GM23338 (cell line): ENCODE data around the gene PIAS4. TPM values are rescaled to one million over a fixed set of nuclear protein-coding genes. Genes with fewer than 3 reads are reported as not detected.

Experiments
- ATAC-seq: fragments of 200-7000 bp; cut with Tn5 transposase; 3 replicates; pipeline ENCODE4 v1.9.1; 2020
- DNase-seq: peaks from one replicate; pipeline ENCODE4 v3.0.0-alpha.2; 2015; ENCODE audit warnings: low spot score
- H2AFZ ChIP-seq: fragments of 200-600 bp; sonication (generic); 2 replicates; pipeline ENCODE4 v1.8.0; 2016; ENCODE audit warnings: antibody characterized with exemption, mild to moderate bottlenecking, moderate library complexity
- H3F3A ChIP-seq: fragments of 200-600 bp; sonication (generic); replicated peaks from 2 replicates; pipeline ENCODE4 v1.8.0; 2017; ENCODE audit warnings: antibody characterized with exemption, mixed run types, low read depth
- H3K27ac ChIP-seq: fragments of 200-600 bp; sonication (generic); 2 replicates; pipeline ENCODE4 v1.6.1; 2016; ENCODE audit warnings: low read depth
- H3K27me3 ChIP-seq: fragments of 200-600 bp; sonication (generic); 2 replicates; pipeline ENCODE4 v1.8.0; 2016; ENCODE audit warnings: mild to moderate bottlenecking, mixed run types, moderate library complexity; ENCODE audit not compliant: insufficient read depth
- H3K36me3 ChIP-seq: fragments of 200-600 bp; sonication (generic); 2 replicates; pipeline ENCODE4 v1.8.0; 2016; ENCODE audit warnings: mild to moderate bottlenecking; ENCODE audit not compliant: insufficient read depth
- H3K4me1 ChIP-seq: fragments of 200-600 bp; sonication (generic); 2 replicates; pipeline ENCODE4 v1.8.0; 2016; ENCODE audit warnings: mild to moderate bottlenecking, moderate library complexity; ENCODE audit not compliant: insufficient read depth
- H3K4me2 ChIP-seq: fragments of 200-600 bp; sonication (generic); 2 replicates; pipeline ENCODE4 v1.7.1; 2017; ENCODE audit warnings: mixed run types
- H3K4me3 ChIP-seq: fragments of 200-600 bp; sonication (generic); 2 replicates; pipeline ENCODE4 v1.6.1; 2016; ENCODE audit warnings: mixed run types
- H3K79me2 ChIP-seq: fragments of 200-600 bp; sonication (generic); replicated peaks from 2 replicates; pipeline ENCODE4 v1.8.0; 2017; ENCODE audit warnings: mild to moderate bottlenecking; ENCODE audit not compliant: insufficient read depth
- H3K9me2 ChIP-seq: fragments of 200-600 bp; sonication (generic); 2 replicates; pipeline ENCODE4 v1.8.0; 2017; ENCODE audit not compliant: insufficient read depth
- H4K20me1 ChIP-seq: fragments of 200-600 bp; sonication (generic); replicated peaks from 2 replicates; pipeline ENCODE4 v1.8.0; 2017; ENCODE audit warnings: mild to moderate bottlenecking; ENCODE audit not compliant: insufficient read depth
- H3K27ac Mint-ChIP-seq: 2 replicates; pipeline ENCODE4 v1.8.0; 2020; ENCODE audit warnings: inconsistent platforms, mild to moderate bottlenecking, moderate library complexity, mixed read lengths
- H3K27me3 Mint-ChIP-seq: 3 replicates; pipeline ENCODE4 v1.8.0; 2022; ENCODE audit warnings: low read depth, mild to moderate bottlenecking, moderate library complexity, mixed read lengths, inconsistent platforms; ENCODE audit not compliant: insufficient read depth, poor library complexity
- H3K36me3 Mint-ChIP-seq: 3 replicates; pipeline ENCODE4 v1.8.0; 2021; ENCODE audit warnings: low read depth, mild to moderate bottlenecking, inconsistent platforms, moderate library complexity, mixed read lengths
- H3K4me1 Mint-ChIP-seq: 3 replicates; pipeline ENCODE4 v1.8.0; 2020; ENCODE audit warnings: mild to moderate bottlenecking, inconsistent platforms, mixed read lengths
- H3K4me3 Mint-ChIP-seq: 3 replicates; pipeline ENCODE4 v1.8.0; 2021; ENCODE audit warnings: moderate library complexity, mild to moderate bottlenecking, inconsistent platforms, mixed read lengths
- H3K9me3 Mint-ChIP-seq: 3 replicates; pipeline ENCODE4 v1.8.0; 2020; ENCODE audit warnings: moderate library complexity, mild to moderate bottlenecking, inconsistent platforms, mixed read lengths
- EZH2 ChIP-seq: fragments of 200-600 bp; sonication (generic); IDR thresholded peaks from one replicate; pipeline ENCODE4 v1.8.0; 2017; ENCODE audit warnings: antibody characterized with exemption, mild to moderate bottlenecking, low read depth; ENCODE audit not compliant: unreplicated experiment
- EZH2phosphoT487 ChIP-seq: fragments of 200-600 bp; sonication (generic); IDR thresholded peaks from one replicate; pipeline ENCODE4 v1.8.1; 2018; ENCODE audit warnings: antibody characterized with exemption; ENCODE audit not compliant: unreplicated experiment
- JUNB ChIP-seq: IDR thresholded peaks from one replicate; pipeline ENCODE4 v1.6.1; 2016; ENCODE audit warnings: antibody characterized with exemption; ENCODE audit not compliant: unreplicated experiment
- NANOG ChIP-seq: IDR thresholded peaks from 2 replicates; pipeline ENCODE4 v1.6.1; 2016; ENCODE audit warnings: antibody characterized with exemption, borderline replicate concordance
- ZNF331 ChIP-seq: fragments of 250-450 bp; sonication (Bioruptor Pico); IDR thresholded peaks from 2 replicates; pipeline ENCODE4 v1.5.0; 2020; ENCODE audit warnings: low read depth, mild to moderate bottlenecking, moderate library complexity
- polyA plus RNA-seq: library from polyadenylated mRNA; unstranded; fragments of >200 nt; fragmentation: Nextera tagmentation; extraction: Ambion mirVana; gene quantifications from 2 replicates; pipeline ENCODE4 v1.2.1, GENCODE V29; 2016
- total RNA-seq: library from RNA; depleted of rRNA; stranded (reverse); fragments of >200 nt; shearing (Covaris generic); gene quantifications from 2 replicates; pipeline ENCODE4 v1.2.3, GENCODE V29; 2014
- TF ChIP-seq, protein P1 (sequence below): fragments of 250-450 bp; sonication (Bioruptor Pico); IDR thresholded peaks from 2 replicates; pipeline ENCODE4 v1.5.0; 2020; ENCODE audit warnings: mild to moderate bottlenecking, moderate library complexity
- TF ChIP-seq, protein P2 (sequence below), 2 experiments: fragments of 200-600 bp in 1 of 2; sonication (generic) in 1 of 2; conservative IDR thresholded peaks; 2 replicates each; pipeline versions ENCODE4 v1.5.1 to v1.6.1; 2016 to 2017; ENCODE audit warnings: antibody characterized with exemption in 2 of 2, low read depth in 2 of 2, mild to moderate bottlenecking in 2 of 2, moderate library complexity in 1 of 2

Gene PIAS4
- total and polyA plus RNA-seq, 2 experiments from 2014 or later: 17.0 to 48.4 TPM

DNA sequence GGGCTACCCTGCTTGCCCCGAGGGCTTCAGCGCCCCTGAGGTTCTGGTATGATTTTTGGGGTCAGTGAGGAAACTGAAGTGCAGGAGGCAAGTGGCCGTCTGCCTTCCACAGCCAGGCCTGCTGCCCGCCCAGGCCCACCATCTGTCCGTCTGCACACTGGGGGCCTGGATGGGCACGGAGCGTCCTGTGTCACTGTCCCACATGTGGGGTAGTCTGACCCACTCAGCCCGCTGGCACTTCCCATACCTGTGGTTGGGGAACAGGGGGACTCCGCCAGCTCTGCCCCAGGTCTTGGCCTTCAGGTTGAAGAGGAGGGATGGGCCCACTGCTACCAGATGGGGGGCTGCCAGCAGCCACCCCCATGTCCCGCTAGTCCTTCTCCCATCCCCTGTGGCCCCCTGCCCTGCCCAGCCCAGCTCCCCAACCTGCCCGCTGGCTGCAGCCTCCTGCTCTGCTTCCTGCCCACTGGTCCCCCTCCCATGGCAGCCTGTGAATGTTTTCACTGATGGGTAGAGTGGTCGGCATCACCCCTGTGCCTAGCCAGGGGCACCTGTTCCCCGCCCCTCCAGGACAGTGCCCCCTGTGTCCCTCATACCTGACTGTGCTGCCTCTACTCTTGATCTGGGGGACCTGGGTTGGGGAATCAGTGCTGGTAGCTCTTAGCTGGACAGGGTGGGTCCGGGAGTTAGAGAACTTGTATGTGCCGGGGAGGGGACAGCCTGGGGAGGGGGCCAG, 9.5 kb downstream of the PIAS4 start:
- no peak for TF ChIP-seq EZH2phosphoT487
- TF ChIP-seq, protein P1, sequence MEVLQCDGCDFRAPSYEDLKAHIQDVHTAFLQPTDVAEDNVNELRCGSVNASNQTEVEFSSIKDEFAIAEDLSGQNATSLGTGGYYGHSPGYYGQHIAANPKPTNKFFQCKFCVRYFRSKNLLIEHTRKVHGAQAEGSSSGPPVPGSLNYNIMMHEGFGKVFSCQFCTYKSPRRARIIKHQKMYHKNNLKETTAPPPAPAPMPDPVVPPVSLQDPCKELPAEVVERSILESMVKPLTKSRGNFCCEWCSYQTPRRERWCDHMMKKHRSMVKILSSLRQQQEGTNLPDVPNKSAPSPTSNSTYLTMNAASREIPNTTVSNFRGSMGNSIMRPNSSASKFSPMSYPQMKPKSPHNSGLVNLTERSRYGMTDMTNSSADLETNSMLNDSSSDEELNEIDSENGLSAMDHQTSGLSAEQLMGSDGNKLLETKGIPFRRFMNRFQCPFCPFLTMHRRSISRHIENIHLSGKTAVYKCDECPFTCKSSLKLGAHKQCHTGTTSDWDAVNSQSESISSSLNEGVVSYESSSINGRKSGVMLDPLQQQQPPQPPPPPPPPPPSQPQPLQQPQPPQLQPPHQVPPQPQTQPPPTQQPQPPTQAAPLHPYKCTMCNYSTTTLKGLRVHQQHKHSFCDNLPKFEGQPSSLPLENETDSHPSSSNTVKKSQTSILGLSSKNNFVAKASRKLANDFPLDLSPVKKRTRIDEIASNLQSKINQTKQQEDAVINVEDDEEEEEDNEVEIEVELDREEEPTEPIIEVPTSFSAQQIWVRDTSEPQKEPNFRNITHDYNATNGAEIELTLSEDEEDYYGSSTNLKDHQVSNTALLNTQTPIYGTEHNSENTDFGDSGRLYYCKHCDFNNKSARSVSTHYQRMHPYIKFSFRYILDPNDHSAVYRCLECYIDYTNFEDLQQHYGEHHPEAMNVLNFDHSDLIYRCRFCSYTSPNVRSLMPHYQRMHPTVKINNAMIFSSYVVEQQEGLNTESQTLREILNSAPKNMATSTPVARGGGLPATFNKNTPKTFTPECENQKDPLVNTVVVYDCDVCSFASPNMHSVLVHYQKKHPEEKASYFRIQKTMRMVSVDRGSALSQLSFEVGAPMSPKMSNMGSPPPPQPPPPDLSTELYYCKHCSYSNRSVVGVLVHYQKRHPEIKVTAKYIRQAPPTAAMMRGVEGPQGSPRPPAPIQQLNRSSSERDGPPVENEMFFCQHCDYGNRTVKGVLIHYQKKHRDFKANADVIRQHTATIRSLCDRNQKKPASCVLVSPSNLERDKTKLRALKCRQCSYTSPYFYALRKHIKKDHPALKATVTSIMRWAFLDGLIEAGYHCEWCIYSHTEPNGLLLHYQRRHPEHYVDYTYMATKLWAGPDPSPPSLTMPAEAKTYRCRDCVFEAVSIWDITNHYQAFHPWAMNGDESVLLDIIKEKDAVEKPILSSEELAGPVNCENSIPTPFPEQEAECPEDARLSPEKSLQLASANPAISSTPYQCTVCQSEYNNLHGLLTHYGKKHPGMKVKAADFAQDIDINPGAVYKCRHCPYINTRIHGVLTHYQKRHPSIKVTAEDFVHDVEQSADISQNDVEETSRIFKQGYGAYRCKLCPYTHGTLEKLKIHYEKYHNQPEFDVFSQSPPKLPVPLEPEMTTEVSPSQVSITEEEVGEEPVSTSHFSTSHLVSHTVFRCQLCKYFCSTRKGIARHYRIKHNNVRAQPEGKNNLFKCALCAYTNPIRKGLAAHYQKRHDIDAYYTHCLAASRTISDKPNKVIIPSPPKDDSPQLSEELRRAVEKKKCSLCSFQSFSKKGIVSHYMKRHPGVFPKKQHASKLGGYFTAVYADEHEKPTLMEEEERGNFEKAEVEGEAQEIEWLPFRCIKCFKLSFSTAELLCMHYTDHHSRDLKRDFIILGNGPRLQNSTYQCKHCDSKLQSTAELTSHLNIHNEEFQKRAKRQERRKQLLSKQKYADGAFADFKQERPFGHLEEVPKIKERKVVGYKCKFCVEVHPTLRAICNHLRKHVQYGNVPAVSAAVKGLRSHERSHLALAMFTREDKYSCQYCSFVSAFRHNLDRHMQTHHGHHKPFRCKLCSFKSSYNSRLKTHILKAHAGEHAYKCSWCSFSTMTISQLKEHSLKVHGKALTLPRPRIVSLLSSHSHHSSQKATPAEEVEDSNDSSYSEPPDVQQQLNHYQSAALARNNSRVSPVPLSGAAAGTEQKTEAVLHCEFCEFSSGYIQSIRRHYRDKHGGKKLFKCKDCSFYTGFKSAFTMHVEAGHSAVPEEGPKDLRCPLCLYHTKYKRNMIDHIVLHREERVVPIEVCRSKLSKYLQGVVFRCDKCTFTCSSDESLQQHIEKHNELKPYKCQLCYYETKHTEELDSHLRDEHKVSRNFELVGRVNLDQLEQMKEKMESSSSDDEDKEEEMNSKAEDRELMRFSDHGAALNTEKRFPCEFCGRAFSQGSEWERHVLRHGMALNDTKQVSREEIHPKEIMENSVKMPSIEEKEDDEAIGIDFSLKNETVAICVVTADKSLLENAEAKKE (CRISPR knock-in tag): no peak
- no peak for TF ChIP-seq JUNB
- TF ChIP-seq EZH2: no peak
- TF ChIP-seq, protein P2, sequence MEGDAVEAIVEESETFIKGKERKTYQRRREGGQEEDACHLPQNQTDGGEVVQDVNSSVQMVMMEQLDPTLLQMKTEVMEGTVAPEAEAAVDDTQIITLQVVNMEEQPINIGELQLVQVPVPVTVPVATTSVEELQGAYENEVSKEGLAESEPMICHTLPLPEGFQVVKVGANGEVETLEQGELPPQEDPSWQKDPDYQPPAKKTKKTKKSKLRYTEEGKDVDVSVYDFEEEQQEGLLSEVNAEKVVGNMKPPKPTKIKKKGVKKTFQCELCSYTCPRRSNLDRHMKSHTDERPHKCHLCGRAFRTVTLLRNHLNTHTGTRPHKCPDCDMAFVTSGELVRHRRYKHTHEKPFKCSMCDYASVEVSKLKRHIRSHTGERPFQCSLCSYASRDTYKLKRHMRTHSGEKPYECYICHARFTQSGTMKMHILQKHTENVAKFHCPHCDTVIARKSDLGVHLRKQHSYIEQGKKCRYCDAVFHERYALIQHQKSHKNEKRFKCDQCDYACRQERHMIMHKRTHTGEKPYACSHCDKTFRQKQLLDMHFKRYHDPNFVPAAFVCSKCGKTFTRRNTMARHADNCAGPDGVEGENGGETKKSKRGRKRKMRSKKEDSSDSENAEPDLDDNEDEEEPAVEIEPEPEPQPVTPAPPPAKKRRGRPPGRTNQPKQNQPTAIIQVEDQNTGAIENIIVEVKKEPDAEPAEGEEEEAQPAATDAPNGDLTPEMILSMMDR (conservative IDR thresholded peaks at IDR 0.05; ENCODE audit: low read depth in 2 of 2): no peak
- no peak for TF ChIP-seq NANOG
- no peak for TF ChIP-seq ZNF331 (CRISPR knock-in tag)
- no peaks in the 10 kb centered on the region for H3K4me1 ChIP-seq
- no peak overlapping the region for H2AFZ ChIP-seq
- Mint-ChIP-seq H3K9me3 (no peaks in the 10 kb centered on the region), H3K27ac (no peak overlapping the region), H3K36me3 (peaks cover 11% of the 10 kb centered on the region), H3K27me3 (peaks cover 5% of the 10 kb centered on the region), H3K4me3 (no peak overlapping the region), H3K4me1 (no peaks in the 10 kb centered on the region)
- DNase-seq: no peak
- no peaks in the 10 kb centered on the region for H3F3A ChIP-seq
- no peak overlapping the region for H3K27ac ChIP-seq
- H3K9me2 ChIP-seq: no peaks in the 10 kb centered on the region
- ATAC-seq: no peak
- H3K36me3 ChIP-seq: peaks cover 3% of the 10 kb centered on the region; the same call in 1 of the 2 replicates
- H3K27me3 ChIP-seq: no peaks in the 10 kb centered on the region
- H4K20me1 ChIP-seq: peaks cover 5% of the 10 kb centered on the region
- no peak overlapping the region for H3K4me3 ChIP-seq
- no peak overlapping the region for H3K4me2 ChIP-seq
- peaks cover 57% of the 10 kb centered on the region for H3K79me2 ChIP-seq
